HG03558 (cell line): ENCODE results near the gene TNFRSF9.
"Not testable (repeated sequence)": the region's sequence is repeated elsewhere in the genome, so short reads cannot be mapped to it uniquely, and the experiment has no call there.

Experiments
- ATAC-seq: cut with Tn5 transposase; IDR thresholded peaks from one replicate; pipeline ENCODE4 v1.9.1; 2021; ENCODE audit warnings: moderate number of reproducible peaks; ENCODE audit not compliant: unreplicated experiment; ENCODE audit errors: extremely low read depth

The TNFRSF9 gene

GRCh38 chr1:7961216-7962013 lies 20.8 kb upstream of the TNFRSF9 start, which contains the start of gene PARK7:
Gene PARK7, plus strand, starts transcription at chr1:7961711. Its CDS starts 1,075 bp downstream, at chr1:7962786.
- ATAC-seq: peak; percentile 85

GRCh38 chr1:7960867-7961215 lies 20.2 kb upstream of the TNFRSF9 start:
- ATAC-seq: no peak

DNA sequence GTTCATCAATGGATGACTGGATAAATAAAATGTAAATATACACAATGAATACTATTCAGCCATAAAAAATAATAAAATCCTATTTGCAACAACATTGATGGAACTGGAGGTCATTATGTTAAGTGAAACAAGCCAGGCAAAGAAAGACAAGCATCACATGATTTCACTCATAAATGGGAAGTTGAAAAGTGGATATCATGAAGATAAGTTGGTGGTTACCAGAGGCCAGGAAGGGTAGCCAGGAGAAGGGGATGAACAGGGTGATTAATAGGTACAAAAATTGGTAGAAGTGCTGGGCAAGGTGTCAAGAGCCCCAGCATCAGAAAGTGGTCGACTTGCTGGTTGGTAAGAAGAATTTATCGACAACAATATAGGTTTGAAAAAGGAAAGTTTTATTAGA lies 19.5 kb upstream of the TNFRSF9 start:
- ATAC-seq: no peak

DNA sequence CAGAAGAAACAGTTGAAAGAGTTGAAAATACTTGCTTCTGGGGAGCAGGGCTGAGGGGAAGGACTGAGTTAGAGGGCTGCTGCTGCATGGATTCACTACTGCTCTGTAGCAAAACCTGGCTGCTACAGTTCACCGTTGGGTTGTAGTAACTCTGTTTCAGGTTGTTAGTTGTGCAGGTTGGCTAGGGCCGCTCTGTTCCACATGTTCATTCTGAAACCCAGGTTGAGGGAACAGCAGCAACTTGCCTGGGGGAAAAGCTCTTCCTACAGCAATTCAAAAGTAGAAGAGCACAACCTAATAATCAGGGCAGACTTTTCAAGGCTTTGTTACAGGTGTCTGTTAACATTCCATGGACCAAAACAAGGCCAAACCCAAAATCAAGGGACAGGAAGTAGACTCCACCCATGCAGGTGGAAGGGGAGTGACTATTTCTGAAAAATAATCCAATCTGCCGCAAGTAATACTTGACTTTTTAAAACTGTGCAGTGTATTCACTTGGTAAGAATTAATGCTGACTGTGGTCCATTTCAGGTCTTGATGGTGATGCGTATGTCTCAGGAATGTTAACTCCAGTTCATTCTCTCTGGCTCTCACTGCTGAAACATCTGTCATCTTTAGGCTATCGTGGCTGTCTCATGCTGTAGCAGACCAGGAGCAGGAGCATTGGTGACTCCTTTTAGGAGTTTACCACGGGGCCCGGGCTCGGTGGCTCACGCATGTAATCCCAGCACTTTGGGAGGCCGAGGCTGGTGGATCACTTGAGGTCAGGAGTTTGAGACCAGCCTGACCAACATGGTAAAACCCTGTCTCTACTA lies 15.8 kb upstream of the TNFRSF9 start:
- ATAC-seq: no peak

DNA sequence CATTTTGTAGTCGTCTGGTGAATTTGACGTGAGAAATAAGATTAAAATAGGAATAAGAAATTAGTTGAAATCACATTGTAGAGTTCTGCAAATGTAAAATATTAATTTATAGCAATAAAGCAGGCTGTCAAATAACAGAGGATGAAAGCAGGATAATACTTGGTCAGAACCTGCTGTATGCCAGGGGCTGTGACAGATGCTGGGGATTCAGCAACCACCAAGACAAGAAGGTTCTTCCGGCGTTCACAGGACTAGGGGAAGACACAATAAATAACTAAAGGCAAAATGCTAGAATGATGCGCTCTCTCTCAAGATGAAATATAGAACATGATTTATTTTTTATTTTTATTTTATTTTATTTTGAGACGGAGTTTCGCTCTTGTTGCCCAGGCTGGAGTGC lies 14.0 kb upstream of the TNFRSF9 start:
- no peak for ATAC-seq

GRCh38 chr1:7953850-7954609 lies 13.4 kb upstream of the TNFRSF9 start:
- peak; percentile 80 for ATAC-seq

DNA sequence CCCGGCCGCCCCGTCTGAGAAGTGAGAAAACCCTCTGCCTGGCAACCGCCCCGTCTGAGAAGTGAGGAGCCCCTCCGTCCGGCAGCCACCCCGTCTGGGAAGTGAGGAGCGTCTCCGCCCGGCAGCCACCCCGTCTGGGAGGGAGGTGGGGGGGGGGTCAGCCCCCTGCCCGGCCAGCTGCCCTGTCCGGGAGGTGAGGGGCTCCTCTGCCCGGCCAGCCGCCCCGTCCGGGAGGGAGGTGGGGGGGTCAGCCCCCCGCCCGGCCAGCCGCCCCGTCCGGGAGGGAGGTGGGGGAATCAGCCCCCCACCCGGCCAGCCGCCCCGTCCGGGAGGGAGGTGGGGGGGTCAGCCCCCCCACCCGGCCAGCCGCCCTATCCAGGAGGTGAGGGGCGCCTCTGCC lies 12.2 kb upstream of the TNFRSF9 start:
- not testable (repeated sequence) for ATAC-seq

DNA sequence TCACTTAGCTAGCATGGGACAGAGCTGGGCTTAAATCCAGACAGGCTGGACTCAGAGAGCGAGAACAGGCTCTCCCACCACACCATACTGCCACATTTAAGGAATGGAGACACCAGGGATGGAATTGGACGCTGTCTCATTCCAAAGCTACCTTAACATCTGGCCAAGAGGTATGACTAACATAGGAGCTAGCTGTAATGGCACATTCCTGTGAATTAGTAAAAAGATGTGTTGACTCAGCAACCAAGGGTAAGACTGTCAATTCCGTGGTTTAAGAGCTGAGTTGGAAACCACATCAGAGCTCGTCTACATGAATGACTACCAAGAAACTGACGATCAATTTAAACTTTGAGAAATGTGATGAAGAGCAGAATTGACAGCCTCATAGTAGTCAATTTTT lies 8.3 kb upstream of the TNFRSF9 start:
- no peak for ATAC-seq

- no peak for ATAC-seq
Measured at GRCh38 chr1:7943251-7943650, 2.6 kb upstream of the TNFRSF9 start.

GRCh38 chr1:7942214-7942921 lies 1.7 kb upstream of the TNFRSF9 start:
- ATAC-seq: no peak

- ATAC-seq: no peak
Measured at GRCh38 chr1:7941437-7941793, 776 bp upstream of the TNFRSF9 start.

- no peak for ATAC-seq
Measured at GRCh38 chr1:7940034-7940433, 605 bp downstream of the TNFRSF9 start.

GRCh38 chr1:7938070-7938469 lies 2.6 kb downstream of the TNFRSF9 start:
- no peak for ATAC-seq

- no peak for ATAC-seq
Measured at GRCh38 chr1:7932524-7933138, 8.0 kb downstream of the TNFRSF9 start.

DNA sequence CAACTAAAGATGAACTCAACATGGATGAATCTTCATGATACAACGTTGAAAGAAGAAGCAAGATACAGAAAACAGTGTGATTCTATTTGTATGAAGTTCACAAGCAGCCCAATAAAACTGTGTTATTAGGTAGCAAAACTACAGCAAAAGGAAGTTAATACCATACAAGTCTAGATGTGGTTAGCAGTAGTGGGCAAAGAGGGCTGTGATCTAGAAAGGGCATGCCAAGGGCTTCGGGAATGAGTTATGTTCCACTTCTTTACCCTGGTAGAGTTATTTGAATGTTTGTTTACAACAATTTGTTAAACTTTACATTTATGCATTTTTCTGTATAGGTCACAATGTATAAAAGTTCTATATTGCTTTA lies 9.2 kb downstream of the TNFRSF9 start:
- ATAC-seq: no peak

- ATAC-seq: no peak
Measured at GRCh38 chr1:7930645-7931445, 9.8 kb downstream of the TNFRSF9 start.

DNA sequence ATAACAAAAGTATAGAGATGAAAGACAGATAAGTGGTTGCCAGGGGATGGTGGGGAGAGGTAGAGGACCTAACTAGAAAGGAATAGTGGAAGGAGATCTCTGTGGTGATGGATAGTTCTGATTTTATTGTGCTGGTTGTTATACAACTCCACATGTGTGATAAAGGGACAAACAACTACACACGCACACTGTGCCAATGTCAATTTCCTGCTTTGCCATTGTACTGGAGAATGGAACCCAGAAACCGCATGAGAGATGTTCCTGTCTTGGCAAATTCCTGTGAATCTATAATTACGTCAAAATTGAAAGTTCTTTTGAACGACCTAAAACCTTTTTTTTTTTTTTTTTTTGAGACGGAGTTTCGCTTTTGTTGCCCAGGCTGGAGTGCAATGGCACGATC lies 11.0 kb downstream of the TNFRSF9 start:
- ATAC-seq: no peak

DNA sequence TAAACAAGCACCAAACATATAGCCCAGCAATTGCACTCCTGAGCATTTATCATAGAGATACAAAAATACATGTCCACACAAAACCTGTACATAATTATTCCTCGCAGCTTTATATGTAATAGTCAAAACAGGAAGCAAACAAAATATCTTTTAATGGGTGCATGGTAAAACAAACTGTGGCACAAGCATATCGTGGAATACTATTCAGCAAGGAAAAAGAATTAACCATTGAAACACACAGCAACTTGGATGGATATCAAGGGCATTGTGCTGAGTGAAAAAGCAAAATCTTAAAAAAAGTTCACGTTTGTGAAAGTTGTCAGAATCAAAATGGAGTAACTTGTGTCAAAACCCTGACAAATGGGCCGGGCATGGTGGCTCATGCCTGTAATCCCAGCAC lies 12.4 kb downstream of the TNFRSF9 start:
- ATAC-seq: no peak

- not testable (repeated sequence) for ATAC-seq
Measured at GRCh38 chr1:7927061-7927460, 13.6 kb downstream of the TNFRSF9 start.
